GM21447 (cell line): ENCODE measurements around the gene BCAS3.

Experiments used
- ATAC-seq: cut with Tn5 transposase; IDR thresholded peaks from one replicate; pipeline ENCODE4 v1.9.1; 2021; ENCODE audit not compliant: unreplicated experiment

BCAS3 gene

DNA sequence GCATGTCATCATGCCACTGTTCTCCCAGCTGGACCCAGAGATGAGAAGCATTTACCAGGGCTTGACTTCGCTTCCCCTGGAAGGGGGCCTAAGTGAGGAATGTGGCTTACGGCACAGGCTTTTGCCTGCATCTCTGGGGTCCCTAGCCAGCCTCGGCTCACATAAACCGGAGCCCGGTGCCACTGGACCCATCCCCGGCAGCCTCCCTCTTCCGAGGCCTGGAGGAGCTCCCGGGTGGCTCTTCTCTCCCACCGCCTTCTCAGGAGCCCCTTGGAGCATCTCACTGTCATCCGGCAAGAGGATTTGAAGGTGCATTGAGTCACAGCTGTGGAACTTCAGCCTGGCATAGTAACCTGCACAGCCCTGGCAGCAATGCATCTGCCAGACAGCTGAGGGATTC is 692.1 kb downstream of the BCAS3 start:
- ATAC-seq, result no peak

DNA sequence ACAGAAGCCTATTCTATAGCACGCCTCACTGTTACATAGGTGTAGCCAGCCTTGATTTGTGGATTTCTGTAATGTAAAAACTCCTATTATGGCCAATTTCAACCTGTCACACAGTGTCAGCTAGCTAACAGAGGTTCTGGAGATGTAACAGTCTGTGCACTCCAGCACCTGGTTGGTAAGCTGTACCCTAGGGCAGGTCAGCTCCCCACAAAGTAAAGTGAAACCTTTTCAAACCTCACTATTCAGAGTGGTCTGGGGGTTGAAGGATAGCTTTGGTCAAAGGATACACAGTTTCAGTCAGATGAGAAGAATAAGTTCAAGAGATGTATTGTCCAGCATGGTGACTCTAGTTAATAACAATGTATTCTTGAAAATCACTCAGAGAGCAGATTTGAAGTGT is 693.5 kb downstream of the BCAS3 start:
- no peak for ATAC-seq

GRCh38 chr17:61371606-61372005 is 694.0 kb downstream of the BCAS3 start:
- ATAC-seq, result no peak

DNA sequence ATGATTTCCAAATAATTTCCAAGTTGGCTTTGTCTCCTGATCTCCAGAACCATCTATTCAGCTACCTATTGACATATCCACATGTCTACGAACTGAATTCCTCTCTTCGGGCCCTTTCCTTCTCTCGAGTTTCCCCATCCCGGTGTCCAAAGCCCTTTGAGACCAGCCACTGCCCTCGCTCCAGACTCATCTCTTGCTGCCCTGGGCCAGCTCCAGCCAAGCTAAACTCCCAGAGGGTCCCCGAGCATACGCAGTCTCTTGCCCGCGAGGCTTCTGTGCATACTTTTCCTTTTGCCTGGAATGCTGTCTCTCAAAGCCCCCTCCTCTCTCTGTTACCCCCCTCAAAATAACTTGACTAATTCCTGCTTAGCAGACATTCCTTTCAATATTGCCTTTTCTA is 694.8 kb downstream of the BCAS3 start:
- no peak for ATAC-seq

- ATAC-seq, result no peak
These were observed 699.5 kb downstream of the BCAS3 start for GRCh38 chr17:61376931-61377838.

- no peak for ATAC-seq
These were observed 701.2 kb downstream of the BCAS3 start for GRCh38 chr17:61378658-61379456.

GRCh38 chr17:61379457-61380216 is 702.0 kb downstream of the BCAS3 start:
- ATAC-seq, result no peak

GRCh38 chr17:61380217-61380835 is 702.7 kb downstream of the BCAS3 start:
- no peak for ATAC-seq

GRCh38 chr17:61380836-61381525 is 703.3 kb downstream of the BCAS3 start:
- ATAC-seq, result no peak

GRCh38 chr17:61381537-61381936 is 703.9 kb downstream of the BCAS3 start:
- no peak for ATAC-seq

GRCh38 chr17:61382796-61383688 is 705.4 kb downstream of the BCAS3 start:
- no peak for ATAC-seq

GRCh38 chr17:61383689-61384201 is 706.1 kb downstream of the BCAS3 start:
- ATAC-seq, result no peak

- ATAC-seq, result no peak
These were observed 706.7 kb downstream of the BCAS3 start for GRCh38 chr17:61384354-61384691.

GRCh38 chr17:61384692-61385576 is 707.3 kb downstream of the BCAS3 start:
- ATAC-seq, result no peak

DNA sequence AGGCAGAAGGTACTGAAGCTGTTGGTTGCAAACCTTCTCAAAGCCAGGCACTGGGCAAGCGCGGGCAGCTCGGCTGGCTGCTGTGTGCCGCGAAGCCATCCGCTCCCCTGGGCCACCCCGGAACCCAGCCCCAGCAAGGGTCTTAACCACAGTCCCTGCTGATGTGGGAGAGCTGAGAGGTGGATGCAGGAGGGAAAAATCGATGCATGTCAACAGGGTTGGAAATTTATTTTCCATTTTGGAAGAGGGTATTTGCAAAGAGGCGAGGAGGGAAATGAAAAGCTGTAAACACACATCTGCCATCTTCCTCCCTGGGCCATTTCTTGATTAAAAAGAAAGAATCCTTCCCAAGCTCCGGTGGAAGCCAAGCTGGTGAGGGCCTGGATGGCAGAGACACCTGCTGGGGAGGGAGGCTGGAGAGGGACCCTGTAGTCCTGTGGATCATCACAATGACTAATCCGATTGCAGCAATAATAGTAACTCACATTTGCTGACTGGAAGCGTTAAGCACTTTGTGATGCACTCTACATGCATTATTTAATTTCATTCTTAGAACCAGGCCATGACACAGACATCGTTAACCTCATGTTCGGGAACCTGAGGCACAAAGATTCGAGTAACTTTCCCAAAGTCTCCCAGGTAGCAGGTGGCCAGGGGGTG is 708.1 kb downstream of the BCAS3 start:
- no peak for ATAC-seq

GRCh38 chr17:61386251-61386650 is 708.6 kb downstream of the BCAS3 start:
- no peak for ATAC-seq

- no peak for ATAC-seq
These were observed 709.4 kb downstream of the BCAS3 start for GRCh38 chr17:61387011-61387410.
